Fibroblast of mammary gland (primary cell): ENCODE measurements around the gene CPSF3.
"Not testable (repeated sequence)": the region's sequence is repeated elsewhere in the genome, so short reads cannot be mapped to it uniquely, and the experiment has no call there.

Source experiments
- DNase-seq: peaks from one replicate; pipeline ENCODE4 v3.0.0-alpha.2; 2010; ENCODE audit warnings: low read depth
- H3K4me3 ChIP-seq: 2 replicates; pipeline ENCODE4 v1.5.1; 2011; ENCODE audit warnings: low read depth, mild to moderate bottlenecking, low read length, moderate library complexity; ENCODE audit not compliant: control insufficient read depth
- CTCF ChIP-seq: conservative IDR thresholded peaks from 2 replicates; pipeline ENCODE4 v1.5.1; 2011; ENCODE audit warnings: low read depth, low read length, inconsistent platforms; ENCODE audit not compliant: control insufficient read depth, insufficient read depth

CPSF3 gene

GRCh38 chr2:9394816-9395215 lies 28.6 kb upstream of the CPSF3 start:
- no peak for DNase-seq
- TF ChIP-seq CTCF: no peak
- no peak overlapping the region for H3K4me3 ChIP-seq

- TF ChIP-seq CTCF: no peak
- DNase-seq: no peak
- no peak overlapping the region for H3K4me3 ChIP-seq
Observed at GRCh38 chr2:9397201-9397600, 26.3 kb upstream of the CPSF3 start.

GRCh38 chr2:9398251-9398650 lies 25.2 kb upstream of the CPSF3 start:
- DNase-seq, H3K4me3 ChIP-seq: not testable (repeated sequence)

GRCh38 chr2:9398881-9399780 lies 24.3 kb upstream of the CPSF3 start:
- no peak overlapping the region for H3K4me3 ChIP-seq
- DNase-seq: no peak
- no peak for TF ChIP-seq CTCF

- no peak overlapping the region for H3K4me3 ChIP-seq
Observed at GRCh38 chr2:9400268-9401058, 23.0 kb upstream of the CPSF3 start.

GRCh38 chr2:9401059-9401547 lies 22.4 kb upstream of the CPSF3 start:
- no peak overlapping the region for H3K4me3 ChIP-seq
- no peak for DNase-seq
- TF ChIP-seq CTCF: no peak

More at GRCh38 chr2:9400268-9401058, 23.0 kb upstream of the CPSF3 start:
- no peak for DNase-seq
- no peak for TF ChIP-seq CTCF

GRCh38 chr2:9401646-9402371 lies 21.6 kb upstream of the CPSF3 start:
- DNase-seq: no peak
- no peak for TF ChIP-seq CTCF
- no peak overlapping the region for H3K4me3 ChIP-seq
